Heart left ventricle (tissue), 13 donors: ENCODE results near the gene ADGRE1.

Experiments
- CTCF ChIP-seq, 12 donors: fragments of 200-600 bp; sonication (generic) in 4 of 12; IDR thresholded peaks; one replicate each; pipeline versions ENCODE4 v1.5.0 to v1.8.0; 2018 to 2022; ENCODE audit warnings: antibody characterized with exemption in 12 of 12, mild to moderate bottlenecking in 5 of 12
- POLR2A ChIP-seq, 2 donors: fragments of 450-650 bp; IDR thresholded peaks; one replicate each; pipeline ENCODE4 v1.6.1; 2017; ENCODE audit warnings: antibody characterized with exemption in 2 of 2, mild to moderate bottlenecking in 2 of 2, moderate library complexity in 2 of 2
- donor health status: ischemic (EF 13 %, LVEDD 7.1; RV severe dilation, severe dysfunction).
- donor health status: DM: no; HTN: yes; CAD: no.
- donor health status: DM: no; HTN: no; CAD: no.
- donor health status: ischemic (EF 25% LVEDD 6.9; RV normal size, moderate dysfunction).
- donor health status: ischemic (EF 25% LVEDD 5.7; RV mildly dilated, moderate dysfunction).
- donor health status: ischemic (EF 35%, LVEDD 5.7; RV mildly dilated, moderate dysfunction).
- donor health status: nonischemic (EF 11% LVEDD 7.7; RV severe dilation, severe dysfunction).
- donor health status: DM: yes; HTN: yes; CAD: no.
- donor health status: PGD.
- donor health status: ischemic (EF 29% LVEDD 5.4; RV normal size, mild dysfunction).
- donor health status: nonischemic (EF 23%, LVEDD 6.1; RV moderate dilation, normal function).

GRCh38 chr19:6979399-6979798 is 92.0 kb downstream of the ADGRE1 start:
- TF ChIP-seq POLR2A (IDR thresholded peaks at IDR 0.05) (no peak), CTCF (IDR thresholded peaks at IDR 0.05) (no peak)
